MG63 (cell line): ENCODE data around the gene STPG2. TPM values are rescaled to one million over a fixed set of nuclear protein-coding genes. Genes with fewer than 3 reads are reported as not detected.

Experiments used
- DNase-seq: peaks from one replicate; pipeline ENCODE4 v3.0.0-alpha.2; 2020
- H3K27me3 ChIP-seq: fragments of 250-450 bp; sonication (Bioruptor Pico); 2 replicates; pipeline ENCODE4 v1.5.1; 2020; ENCODE audit warnings: mild to moderate bottlenecking, moderate library complexity
- H3K36me3 ChIP-seq: fragments of 250-450 bp; sonication (Bioruptor Pico); 2 replicates; pipeline ENCODE4 v1.5.1; 2020; ENCODE audit warnings: mild to moderate bottlenecking, moderate library complexity
- H3K4me3 ChIP-seq: fragments of 250-450 bp; sonication (Bioruptor Pico); 2 replicates; pipeline ENCODE4 v1.5.1; 2020; ENCODE audit warnings: mild to moderate bottlenecking, moderate library complexity
- H3K9me3 ChIP-seq: fragments of 250-450 bp; sonication (Bioruptor Pico); 2 replicates; pipeline ENCODE4 v1.5.1; 2020; ENCODE audit warnings: mild to moderate bottlenecking, moderate library complexity
- total RNA-seq: library from RNA; depleted of rRNA; stranded (reverse); fragments of >200 nt; shearing (Covaris generic); gene quantifications from 2 replicates; pipeline ENCODE4 v1.2.3, GENCODE V29; 2014; ENCODE audit warnings: low replicate concordance; rRNA removed

Gene STPG2
- total RNA-seq: not detected in 2 replicates

GRCh38 chr4:98143001-98143899 is at the start of gene STPG2:
Gene STPG2 (minus strand): TSS chr4:98143476.
- DNase-seq: peak; percentile 92
- H3K4me3 ChIP-seq: peak within 1 kb of the TSS; percentile 67
- H3K27me3 ChIP-seq: no peaks in the 10 kb centered on the region
- H3K36me3 ChIP-seq: no peaks in the 10 kb centered on the region
- H3K9me3 ChIP-seq: no peaks in the 10 kb centered on the region

- Histone ChIP-seq H3K36me3 (no peaks in the 10 kb centered on the region), H3K27me3 (no peaks in the 10 kb centered on the region), H3K9me3 (no peaks in the 10 kb centered on the region), H3K4me3 (no peak overlapping the region)
- DNase-seq: no peak
These were observed 42.0 kb upstream of the STPG2 start for GRCh38 chr4:98185279-98185678.

- Histone ChIP-seq H3K4me3 (no peak overlapping the region), H3K9me3 (no peaks in the 10 kb centered on the region), H3K27me3 (no peaks in the 10 kb centered on the region), H3K36me3 (no peaks in the 10 kb centered on the region)
- no peak for DNase-seq
These were observed 38.5 kb upstream of the STPG2 start for GRCh38 chr4:98181809-98182208.

- Histone ChIP-seq H3K9me3 (no peaks in the 10 kb centered on the region), H3K4me3 (no peak overlapping the region), H3K36me3 (no peaks in the 10 kb centered on the region), H3K27me3 (no peaks in the 10 kb centered on the region)
- DNase-seq: no peak
These were observed 36.7 kb upstream of the STPG2 start for GRCh38 chr4:98179951-98180350.

DNA sequence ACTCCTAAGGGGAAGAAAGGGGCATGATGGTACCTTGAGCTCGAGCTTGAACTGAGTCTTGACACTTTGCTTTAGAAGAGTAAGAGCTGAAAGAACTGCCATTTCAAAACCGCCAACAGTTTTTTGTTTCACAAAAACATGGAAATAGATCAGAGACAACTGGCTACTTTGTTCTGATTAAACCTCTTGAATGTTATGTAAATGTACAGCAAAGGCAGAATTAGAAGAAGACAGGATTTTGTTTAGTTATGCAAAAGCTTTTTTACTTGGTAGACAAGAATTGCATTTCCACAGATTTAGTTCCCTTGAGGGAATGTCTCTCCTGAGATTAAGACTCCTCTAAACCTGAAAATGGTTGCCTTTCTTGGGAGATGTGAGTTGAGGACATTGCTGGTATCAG is 33.3 kb upstream of the STPG2 start:
- Histone ChIP-seq H3K9me3 (no peaks in the 10 kb centered on the region), H3K27me3 (no peaks in the 10 kb centered on the region), H3K4me3 (no peak overlapping the region), H3K36me3 (no peaks in the 10 kb centered on the region)
- DNase-seq: no peak

GRCh38 chr4:98170035-98170434 is 26.8 kb upstream of the STPG2 start:
- Histone ChIP-seq H3K36me3 (no peaks in the 10 kb centered on the region), H3K4me3 (no peak overlapping the region), H3K27me3 (no peaks in the 10 kb centered on the region), H3K9me3 (no peaks in the 10 kb centered on the region)
- no peak for DNase-seq

DNA sequence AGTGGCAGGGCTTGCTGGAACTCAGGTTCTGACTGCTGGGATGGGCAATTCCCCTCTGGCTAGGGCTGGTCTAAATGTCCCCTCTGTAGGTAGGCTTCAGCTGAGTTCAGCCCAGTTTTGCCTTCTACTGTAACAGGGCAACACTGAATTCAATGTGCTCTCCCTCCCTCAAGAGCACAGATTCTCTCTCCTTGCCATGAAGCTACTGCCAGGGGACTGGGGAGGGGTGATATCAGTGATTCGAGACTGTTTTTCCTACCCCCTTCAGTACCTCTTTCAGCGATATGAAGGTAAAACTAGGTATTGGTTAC is 23.4 kb upstream of the STPG2 start:
- Histone ChIP-seq H3K36me3 (no peaks in the 10 kb centered on the region), H3K27me3 (no peaks in the 10 kb centered on the region), H3K9me3 (no peaks in the 10 kb centered on the region), H3K4me3 (no peak overlapping the region)
- no peak for DNase-seq

GRCh38 chr4:98166025-98166730 is 22.9 kb upstream of the STPG2 start:
- Histone ChIP-seq H3K36me3 (no peaks in the 10 kb centered on the region), H3K9me3 (no peaks in the 10 kb centered on the region), H3K27me3 (no peaks in the 10 kb centered on the region), H3K4me3 (no peak overlapping the region)
- peak; percentile 56 for DNase-seq

GRCh38 chr4:98162696-98163095 is 19.4 kb upstream of the STPG2 start:
- Histone ChIP-seq H3K27me3 (no peaks in the 10 kb centered on the region), H3K4me3 (no peak overlapping the region), H3K9me3 (no peaks in the 10 kb centered on the region), H3K36me3 (no peaks in the 10 kb centered on the region)
- DNase-seq: no peak

DNA sequence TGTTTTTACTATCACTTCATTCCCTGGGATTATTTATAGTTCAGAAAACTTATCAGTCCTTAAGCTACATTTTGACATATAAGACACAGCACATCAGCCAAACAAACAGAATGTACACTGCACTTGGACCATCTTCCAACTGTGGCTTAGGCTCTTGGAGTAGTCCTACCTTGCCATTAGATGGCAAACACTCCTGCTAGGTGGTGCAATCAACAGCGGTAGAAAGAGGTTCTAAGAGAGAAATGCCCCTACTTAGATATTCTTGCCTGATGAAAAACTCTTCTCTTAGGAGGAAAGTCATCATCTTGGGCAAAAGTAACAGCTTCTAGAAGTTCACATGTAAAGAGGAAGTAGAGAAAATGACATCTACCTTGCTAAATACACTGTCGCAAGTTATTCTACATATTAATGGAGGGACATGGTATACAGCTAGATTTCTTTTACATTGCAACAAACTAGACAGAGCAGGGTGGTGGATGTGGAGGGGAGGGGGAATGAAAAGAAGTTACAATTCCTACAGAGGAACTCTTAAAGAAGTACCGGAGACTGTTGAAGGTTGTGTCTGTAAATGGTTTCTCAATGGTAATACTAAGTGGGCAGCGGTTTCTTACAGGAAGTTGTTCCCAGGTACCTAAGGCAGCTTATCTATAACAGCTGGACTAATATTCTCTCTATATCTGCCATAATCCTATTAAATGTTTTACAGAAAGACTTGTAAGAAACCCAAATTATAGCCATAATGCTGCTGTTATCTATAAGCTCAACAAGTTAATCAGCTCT is 8.1 kb upstream of the STPG2 start:
- Histone ChIP-seq H3K9me3 (no peaks in the 10 kb centered on the region), H3K27me3 (no peaks in the 10 kb centered on the region), H3K36me3 (no peaks in the 10 kb centered on the region), H3K4me3 (no peak overlapping the region)
- DNase-seq: no peak

DNA sequence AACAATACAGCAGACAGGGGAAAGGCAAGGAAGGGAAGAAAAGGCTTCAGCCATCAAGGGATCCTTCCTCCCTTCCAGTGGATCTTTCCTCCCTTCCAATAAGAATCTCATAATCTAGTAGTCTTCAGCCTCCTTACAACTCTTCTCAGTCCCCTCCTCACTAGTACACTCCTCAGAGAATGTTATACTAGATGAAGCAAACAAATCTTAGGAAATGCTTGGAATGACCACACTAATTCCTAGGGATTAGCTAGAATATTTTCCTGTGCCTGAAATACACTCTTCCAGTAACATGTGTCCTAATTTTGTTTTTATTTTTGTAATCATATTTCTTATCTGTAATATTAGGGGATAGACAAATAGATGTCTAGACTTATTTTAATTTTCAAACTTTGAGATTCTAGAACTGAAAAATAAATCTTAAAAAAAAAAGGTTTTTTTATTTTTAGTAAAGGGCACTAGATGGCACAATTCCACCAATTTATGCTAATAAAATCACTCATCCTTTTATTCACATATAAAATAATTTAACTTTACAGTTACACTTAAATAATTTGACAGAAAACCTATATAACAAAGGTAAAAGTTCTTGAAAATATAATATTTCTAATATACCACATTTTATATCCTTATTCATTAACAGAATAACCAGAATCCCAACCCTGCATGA is 7.0 kb upstream of the STPG2 start:
- Histone ChIP-seq H3K36me3 (no peaks in the 10 kb centered on the region), H3K27me3 (no peaks in the 10 kb centered on the region), H3K4me3 (no peak overlapping the region), H3K9me3 (no peaks in the 10 kb centered on the region)
- DNase-seq: no peak

DNA sequence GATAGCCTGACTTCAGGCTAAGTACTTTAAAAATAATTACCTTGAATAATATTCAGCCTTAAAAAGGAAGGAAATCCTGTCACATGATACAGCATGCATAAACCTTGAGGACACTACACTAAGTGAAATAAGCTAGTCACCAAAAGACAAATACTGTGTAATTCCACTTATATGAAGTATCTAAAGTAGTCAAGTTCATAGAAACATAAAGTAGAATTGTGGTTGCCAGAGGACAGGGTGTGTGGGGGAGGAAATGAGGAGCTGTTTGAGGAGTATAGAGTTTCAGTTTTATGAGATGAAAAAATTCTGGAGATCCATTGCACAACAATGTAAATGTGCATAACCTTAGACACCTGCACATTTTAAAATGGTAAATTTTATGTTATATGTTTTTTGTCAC is 5.6 kb upstream of the STPG2 start:
- Histone ChIP-seq H3K9me3 (no peaks in the 10 kb centered on the region), H3K4me3 (no peak overlapping the region), H3K36me3 (no peaks in the 10 kb centered on the region), H3K27me3 (no peaks in the 10 kb centered on the region)
- no peak for DNase-seq

- H3K9me3 ChIP-seq: no peaks in the 10 kb centered on the region
- DNase-seq: no peak
- H3K36me3 ChIP-seq: no peaks in the 10 kb centered on the region
- no peak overlapping the region for H3K4me3 ChIP-seq
- H3K27me3 ChIP-seq: no peaks in the 10 kb centered on the region
These were observed 17.1 kb downstream of the STPG2 start for GRCh38 chr4:98126141-98126540.

GRCh38 chr4:98125585-98125984 is 17.7 kb downstream of the STPG2 start:
- H3K9me3 ChIP-seq: no peaks in the 10 kb centered on the region
- no peaks in the 10 kb centered on the region for H3K36me3 ChIP-seq
- no peak for DNase-seq
- H3K27me3 ChIP-seq: no peaks in the 10 kb centered on the region
- no peak overlapping the region for H3K4me3 ChIP-seq

DNA sequence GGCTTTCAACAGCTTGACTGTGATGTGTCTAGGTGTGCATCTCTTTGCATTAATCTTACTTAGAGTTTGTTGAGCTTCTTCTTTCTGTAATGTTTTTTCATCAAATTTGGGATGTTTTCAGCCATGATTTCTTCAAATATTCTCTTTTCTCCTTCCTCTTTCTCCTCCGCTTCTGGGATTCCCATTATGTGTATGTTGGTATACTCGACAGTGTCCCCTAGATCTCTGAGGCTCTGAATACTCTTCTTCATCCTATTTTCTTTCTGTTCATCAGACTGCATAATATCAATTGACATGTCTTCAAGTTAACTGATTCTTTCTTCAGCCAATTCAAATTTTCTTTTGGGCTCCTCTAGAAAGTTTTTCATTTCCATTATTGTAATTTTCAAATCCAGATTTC is 25.9 kb downstream of the STPG2 start:
- no peaks in the 10 kb centered on the region for H3K9me3 ChIP-seq
- no peak for DNase-seq
- H3K36me3 ChIP-seq: no peaks in the 10 kb centered on the region
- no peak overlapping the region for H3K4me3 ChIP-seq
- H3K27me3 ChIP-seq: no peaks in the 10 kb centered on the region

- no peak for DNase-seq
These were observed 30.3 kb downstream of the STPG2 start for GRCh38 chr4:98113012-98113411.

GRCh38 chr4:98110929-98111328 is 32.3 kb downstream of the STPG2 start:
- no peak overlapping the region for H3K4me3 ChIP-seq
- DNase-seq: no peak
- H3K9me3 ChIP-seq: no peaks in the 10 kb centered on the region
- no peaks in the 10 kb centered on the region for H3K36me3 ChIP-seq
- no peaks in the 10 kb centered on the region for H3K27me3 ChIP-seq

More at GRCh38 chr4:98113012-98113411, 30.3 kb downstream of the STPG2 start:
- Histone ChIP-seq H3K4me3 (no peak overlapping the region), H3K27me3 (no peaks in the 10 kb centered on the region), H3K9me3 (no peaks in the 10 kb centered on the region), H3K36me3 (no peaks in the 10 kb centered on the region)
